ENCODE data around the gene TRIM46.
"Not testable (repeated sequence)": the region's sequence is repeated elsewhere in the genome, so short reads cannot be mapped to it uniquely, and the experiment has no call there.

TRIM46 gene

DNA sequence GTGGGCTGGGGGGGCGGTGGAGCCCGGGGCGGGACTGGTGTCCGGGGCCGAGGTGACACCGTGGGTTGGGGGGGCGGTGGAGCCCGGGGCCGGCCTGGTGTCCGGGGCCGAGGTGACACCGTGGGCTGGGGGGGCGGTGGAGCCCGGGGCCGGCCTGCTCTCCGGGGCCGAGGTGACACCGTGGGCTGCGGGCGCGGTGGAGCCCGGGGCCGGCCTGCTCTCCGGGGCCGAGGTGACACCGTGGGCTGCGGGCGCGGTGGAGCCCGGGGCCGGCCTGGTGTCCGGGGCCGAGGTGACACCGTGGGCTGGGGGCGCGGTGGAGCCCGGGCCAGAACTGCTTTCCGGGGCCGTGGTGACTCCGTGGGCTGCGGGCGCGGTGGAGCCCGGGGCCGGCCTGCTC is 16.3 kb downstream of the TRIM46 start:
- DNase-seq: not testable (repeated sequence)

GRCh38 chr1:155191904-155192303 is 18.3 kb downstream of the TRIM46 start:
- DNase-seq: no peak

GRCh38 chr1:155192346-155193274 is 19.0 kb downstream of the TRIM46 start:
- peak; percentile 47 to 65 for DNase-seq

DNA sequence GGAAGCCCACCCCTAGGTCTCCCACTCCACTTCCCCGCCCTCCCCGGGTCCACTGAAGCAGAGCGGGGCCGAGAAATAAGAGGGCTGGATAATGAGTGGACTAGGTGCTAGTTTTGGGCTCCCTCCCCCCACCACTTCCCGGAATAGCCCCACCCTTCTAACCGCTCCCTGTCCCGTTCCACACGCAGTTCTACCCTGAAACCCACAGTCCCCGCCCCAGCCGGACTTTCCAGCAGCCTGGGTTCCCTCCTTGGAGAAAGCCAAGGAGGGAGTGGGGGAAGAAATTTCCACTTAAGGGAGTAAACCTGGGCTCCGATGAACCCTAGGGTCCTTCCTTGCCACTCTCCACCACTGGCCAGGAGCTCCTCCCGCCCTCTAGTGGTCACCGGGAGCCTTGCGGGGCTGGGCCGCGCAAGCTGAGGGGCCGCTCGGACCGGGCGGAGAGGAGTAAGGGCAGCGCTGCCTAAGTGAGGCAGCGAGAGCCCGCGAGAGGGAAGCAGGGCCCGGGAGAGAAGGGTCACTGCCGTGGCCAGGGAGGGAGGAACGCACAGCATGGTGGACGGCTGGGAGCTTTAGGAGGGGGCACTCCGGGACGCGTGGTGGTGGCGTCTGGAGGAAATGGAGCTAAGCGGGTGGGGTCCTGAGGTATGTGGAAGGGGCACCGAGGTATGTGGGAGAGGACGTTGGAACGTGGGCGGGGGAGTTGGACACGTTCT is 19.8 kb downstream of the TRIM46 start:
- DNase-seq: peak; percentile 78 to 81

DNA sequence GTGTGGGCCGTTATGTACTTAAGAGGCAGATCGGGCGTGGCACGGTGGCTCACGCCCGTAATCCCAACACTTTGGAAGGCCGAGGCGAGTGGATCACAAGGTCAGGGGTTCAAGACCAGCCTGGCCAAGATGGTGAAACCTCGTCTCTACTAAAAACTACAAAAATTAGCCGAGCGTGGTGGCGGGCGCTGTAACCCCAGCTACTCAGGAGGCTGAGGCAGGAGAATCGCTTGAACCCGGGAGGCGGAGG is 20.3 kb downstream of the TRIM46 start:
- DNase-seq: not testable (repeated sequence)

GRCh38 chr1:155195201-155196102 is 21.8 kb downstream of the TRIM46 start:
- DNase-seq: no peak

DNA sequence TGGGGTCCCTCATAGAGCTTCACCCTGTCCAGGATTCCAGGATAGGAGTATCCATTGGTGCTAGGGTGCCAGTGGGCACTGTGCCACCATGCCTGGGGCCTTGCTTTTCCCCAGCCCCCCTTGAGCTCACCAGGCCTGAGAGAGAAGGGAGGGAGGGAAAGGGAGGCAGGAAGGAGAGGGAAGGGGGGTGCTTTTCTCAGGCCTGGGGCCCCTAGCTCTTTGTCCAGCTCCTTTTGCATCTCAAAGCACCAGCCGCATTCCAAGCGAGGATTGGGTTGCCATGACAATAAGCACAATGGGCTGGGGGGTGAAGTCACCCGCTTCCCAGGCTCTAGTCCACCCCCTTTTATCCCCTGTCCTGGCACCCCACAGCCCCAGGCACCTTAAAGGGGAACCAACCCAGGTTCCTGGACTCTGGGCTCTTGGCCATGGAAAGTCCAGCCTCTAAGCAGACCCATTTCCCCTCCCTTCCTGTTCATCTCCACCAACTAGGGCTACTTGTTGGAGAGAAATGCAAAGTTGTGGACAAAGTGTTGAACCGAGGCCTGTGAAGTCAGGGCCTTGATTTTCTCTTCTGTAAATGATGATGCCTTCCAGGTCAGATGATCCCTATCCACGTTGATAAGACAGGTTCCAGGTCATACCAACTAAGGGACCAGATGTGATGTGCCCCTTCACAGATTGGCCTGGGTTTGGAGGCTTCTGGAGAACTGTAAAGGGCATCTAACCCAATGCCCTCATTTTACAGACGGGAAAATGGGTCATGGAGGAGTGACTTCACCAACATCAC is 22.6 kb downstream of the TRIM46 start:
- no peak for DNase-seq

GRCh38 chr1:155196893-155197638 is 23.4 kb downstream of the TRIM46 start:
- DNase-seq: no peak

- DNase-seq: no peak
Observed at GRCh38 chr1:155197901-155198546, 24.4 kb downstream of the TRIM46 start.

DNA sequence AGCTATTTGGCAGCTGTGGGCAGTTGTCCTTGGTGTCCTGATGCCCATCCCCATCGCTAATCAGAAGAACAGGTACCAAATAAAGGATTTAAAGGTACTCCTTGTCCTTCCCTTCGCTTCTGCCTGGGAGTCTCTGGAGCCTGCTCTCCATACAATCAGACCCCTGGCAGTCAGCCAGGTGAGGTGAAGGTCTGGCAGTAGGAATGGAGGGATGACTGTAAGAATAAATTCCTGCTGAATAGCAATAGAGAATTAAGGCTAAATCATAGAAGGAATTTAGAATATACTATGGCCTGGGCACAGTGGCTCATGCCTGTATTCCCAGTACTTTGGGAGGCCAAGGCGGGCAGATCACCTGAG is 24.9 kb downstream of the TRIM46 start:
- no peak for DNase-seq

- DNase-seq: no peak
Observed at GRCh38 chr1:155199792-155200191, 26.1 kb downstream of the TRIM46 start.

DNA sequence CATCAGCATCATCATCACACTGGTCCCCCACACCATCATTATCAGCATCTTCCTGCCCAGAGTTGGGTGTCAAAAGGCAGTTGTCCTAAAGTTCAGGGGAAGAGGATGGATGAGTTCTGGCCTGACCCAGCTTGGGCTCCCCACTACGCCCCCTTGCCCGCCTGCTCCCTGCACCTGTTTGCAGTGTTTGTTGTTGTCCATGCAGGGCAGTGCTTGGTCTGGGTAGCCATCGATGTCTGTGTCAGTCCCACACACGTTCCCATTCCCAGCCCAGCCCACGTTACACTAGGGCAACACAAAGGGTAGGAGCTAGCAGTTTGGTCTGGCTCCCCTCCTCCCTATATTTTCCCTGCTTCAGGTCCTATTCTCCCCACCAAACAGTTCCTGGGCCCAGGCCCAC is 27.3 kb downstream of the TRIM46 start:
- no peak for DNase-seq

- DNase-seq: no peak
Observed at GRCh38 chr1:155202198-155202597, 28.5 kb downstream of the TRIM46 start.

DNA sequence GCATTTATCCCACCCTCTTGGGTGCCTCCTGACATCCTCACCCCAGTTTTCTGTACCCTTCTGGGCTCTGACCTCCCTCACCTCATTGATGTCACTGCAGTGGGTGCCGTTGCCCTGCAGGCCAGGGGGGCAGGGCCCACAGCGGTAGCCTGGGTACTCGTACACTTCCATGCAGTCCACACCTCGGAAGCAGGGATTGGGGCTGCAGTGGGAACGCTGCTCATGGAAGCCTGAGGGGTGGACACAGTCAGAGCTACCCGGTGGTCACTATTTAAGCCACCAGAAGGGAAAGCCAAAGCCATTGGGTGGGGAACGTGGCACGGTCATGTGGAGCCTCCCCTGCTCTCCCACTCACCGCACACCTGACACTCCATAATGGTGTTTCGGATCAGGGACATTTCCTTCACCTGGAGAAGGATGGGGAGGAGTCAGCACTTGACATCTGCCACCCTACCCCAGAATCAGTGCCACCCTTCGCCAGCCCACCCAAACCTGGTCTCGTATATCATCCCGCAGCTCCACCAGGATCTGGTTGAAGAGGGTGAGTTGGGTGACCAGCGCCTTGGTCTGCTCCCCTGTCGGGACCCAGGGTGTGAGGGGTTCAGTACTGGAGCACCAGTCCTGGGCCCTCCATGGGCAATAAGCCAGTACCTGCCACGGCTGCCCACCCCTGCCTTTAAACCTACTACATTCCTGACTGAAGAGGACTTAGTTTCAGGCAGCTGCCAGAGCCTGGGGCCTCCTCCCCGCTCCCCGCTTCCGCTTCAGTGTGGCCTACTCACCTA is 29.3 kb downstream of the TRIM46 start:
- no peak for DNase-seq

- DNase-seq: no peak
Observed at GRCh38 chr1:155205035-155205434, 31.4 kb downstream of the TRIM46 start.

GRCh38 chr1:155205969-155206593 is 32.4 kb downstream of the TRIM46 start:
- DNase-seq: no peak

DNA sequence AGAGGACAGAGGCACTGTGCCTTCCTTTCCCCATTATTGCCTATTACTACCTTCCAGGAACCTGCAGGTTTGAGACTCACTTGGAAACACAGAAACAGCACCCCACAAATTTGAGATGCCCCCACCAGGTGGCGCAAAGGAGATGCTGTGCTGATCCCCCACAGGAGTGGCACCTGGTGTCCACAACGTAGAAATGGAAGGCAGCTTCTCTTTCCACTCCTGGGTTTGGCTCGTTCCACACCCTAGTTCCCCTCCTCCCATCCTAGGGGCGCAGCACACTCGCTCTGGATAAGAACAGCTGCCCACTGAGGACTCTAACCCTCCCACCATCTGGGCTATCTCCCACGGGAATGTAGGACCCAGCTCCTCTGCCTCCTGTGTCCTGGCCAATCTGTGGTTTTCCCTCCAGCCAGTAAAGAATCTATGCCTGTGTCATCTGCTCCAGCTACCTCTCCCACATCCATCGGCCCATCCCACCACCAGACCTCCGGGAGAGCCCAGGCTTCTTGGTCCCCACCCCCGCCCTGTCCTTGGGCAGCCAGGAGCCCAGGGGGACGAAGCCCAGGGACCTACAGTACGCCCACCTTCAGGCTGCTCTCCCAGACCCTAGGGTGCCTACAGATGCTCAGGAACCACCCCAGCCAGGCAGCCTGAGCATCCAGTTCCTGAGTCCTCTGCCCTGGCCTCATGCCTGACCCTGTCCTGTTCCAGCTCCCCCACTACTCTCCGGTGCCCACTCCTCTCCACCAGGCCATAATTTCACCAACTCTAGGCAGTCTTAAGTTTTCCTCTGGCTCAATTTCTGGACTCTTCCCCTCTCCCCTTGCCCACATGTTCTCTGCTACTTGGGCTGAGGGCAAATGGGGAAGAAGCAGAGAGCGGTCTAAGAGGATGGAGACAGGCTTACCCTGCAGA is 33.5 kb downstream of the TRIM46 start:
- DNase-seq: peak; percentile 90 to 93

GRCh38 chr1:155207806-155208540 is 34.3 kb downstream of the TRIM46 start, which contains the start of gene THBS3:
Gene THBS3, minus strand, starts transcription at chr1:155207897. Its CDS starts 21 bp downstream, at chr1:155207876.
- no peak for DNase-seq

Data from CD4-positive, alpha-beta T cell treated with Interleukin-1 beta for 1 hour (primary cell).